NCI-H82 treated with DMSO at 0.1 percent for 48 hours (cell line): ENCODE data around the gene IFITM5.
"Not testable (repeated sequence)": the region's sequence is repeated elsewhere in the genome, so short reads cannot be mapped to it uniquely, and the experiment has no call there.

Experiments
- DNase-seq: peaks from one replicate; lab custom pipeline; 2025; ENCODE audit not compliant: unreplicated experiment; lab: John Stamatoyannopoulos, UW

Gene IFITM5

GRCh38 chr11:328516-329100, 29.3 kb upstream of the IFITM5 start:
- DNase-seq = not testable (repeated sequence)

- no peak for DNase-seq
These were observed 28.7 kb upstream of the IFITM5 start for GRCh38 chr11:328012-328411.

DNA sequence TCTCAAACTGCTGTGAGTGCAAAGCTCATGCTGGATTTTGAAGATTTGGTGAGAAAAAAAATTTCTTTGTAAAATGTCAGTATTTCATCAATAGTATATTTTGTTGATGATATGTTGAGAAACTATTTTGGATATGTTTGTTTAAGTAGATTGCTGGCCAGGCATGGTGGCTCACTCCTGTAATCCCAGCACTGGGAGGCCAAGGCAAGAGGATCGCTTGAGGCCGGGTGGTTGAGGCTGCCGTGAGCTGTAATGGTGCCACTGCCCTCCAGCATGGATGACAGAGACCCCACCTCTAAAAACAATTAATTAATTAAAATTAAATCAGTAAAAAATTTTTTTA, 28.2 kb upstream of the IFITM5 start:
- DNase-seq = no peak

DNA sequence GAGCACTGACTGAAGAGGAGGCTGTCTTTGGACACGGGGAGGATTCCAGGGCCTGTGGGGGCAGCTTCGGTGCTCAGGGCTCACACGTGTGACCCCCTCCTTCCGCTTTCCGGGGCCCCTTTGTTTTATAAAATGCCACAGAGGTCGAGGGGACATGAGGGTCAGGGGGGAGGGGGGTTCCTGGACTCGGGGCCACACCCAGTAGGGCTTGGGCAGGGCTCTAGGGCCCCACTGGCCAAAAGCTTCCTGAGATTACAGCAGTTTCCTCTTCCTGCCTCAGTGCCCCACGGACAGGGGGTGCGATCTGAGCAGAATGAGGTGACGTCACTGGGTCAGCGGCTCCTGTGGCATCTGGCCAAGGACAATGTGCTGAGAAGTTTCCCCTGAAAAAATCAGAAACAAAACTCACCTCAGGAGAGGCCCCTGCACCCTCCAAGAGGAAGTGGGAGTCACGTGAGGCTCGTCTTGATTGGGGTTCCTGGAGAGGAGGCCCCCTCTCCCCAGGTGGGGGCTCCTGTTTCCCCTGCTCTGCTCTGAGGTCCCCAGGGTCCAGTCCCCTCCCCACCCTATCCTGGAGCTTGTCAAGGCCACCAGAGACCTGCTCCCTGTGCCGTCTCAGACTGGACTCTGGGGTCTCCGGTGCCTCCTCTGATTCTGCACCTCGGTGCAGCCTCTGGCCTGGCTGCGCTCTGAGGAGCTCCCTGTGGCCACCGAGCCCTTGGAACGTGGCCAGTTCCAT, 27.7 kb upstream of the IFITM5 start:
- no peak for DNase-seq

DNA sequence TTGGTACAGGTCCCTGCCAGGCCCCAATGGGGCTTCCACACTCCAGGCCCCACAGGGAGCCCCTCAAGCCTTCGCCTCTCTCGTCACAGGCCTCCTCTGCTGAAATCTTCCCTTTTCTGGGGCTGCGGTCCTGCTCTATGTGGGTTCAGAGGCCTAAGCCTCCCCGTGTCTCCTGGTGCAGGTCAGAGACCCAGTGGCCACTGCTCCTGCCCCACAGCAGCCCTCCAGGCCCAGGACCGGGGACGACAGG, 27.2 kb upstream of the IFITM5 start:
- DNase-seq = no peak

- DNase-seq = no peak
These were observed 26.7 kb upstream of the IFITM5 start for GRCh38 chr11:325796-326591.

GRCh38 chr11:324593-325517, 25.5 kb upstream of the IFITM5 start:
- DNase-seq = not testable (repeated sequence)

GRCh38 chr11:324156-324555, 24.8 kb upstream of the IFITM5 start:
- DNase-seq = no peak

GRCh38 chr11:319888-320273, 20.6 kb upstream of the IFITM5 start:
- not testable (repeated sequence) for DNase-seq

GRCh38 chr11:319121-319887, 20.0 kb upstream of the IFITM5 start:
- not testable (repeated sequence) for DNase-seq

GRCh38 chr11:318405-319120, 19.2 kb upstream of the IFITM5 start:
- not testable (repeated sequence) for DNase-seq

GRCh38 chr11:317668-318404, 18.5 kb upstream of the IFITM5 start:
- DNase-seq = not testable (repeated sequence)

GRCh38 chr11:316891-317301, 17.6 kb upstream of the IFITM5 start:
- DNase-seq = no peak

GRCh38 chr11:316031-316701, 16.8 kb upstream of the IFITM5 start:
- no peak for DNase-seq

DNA sequence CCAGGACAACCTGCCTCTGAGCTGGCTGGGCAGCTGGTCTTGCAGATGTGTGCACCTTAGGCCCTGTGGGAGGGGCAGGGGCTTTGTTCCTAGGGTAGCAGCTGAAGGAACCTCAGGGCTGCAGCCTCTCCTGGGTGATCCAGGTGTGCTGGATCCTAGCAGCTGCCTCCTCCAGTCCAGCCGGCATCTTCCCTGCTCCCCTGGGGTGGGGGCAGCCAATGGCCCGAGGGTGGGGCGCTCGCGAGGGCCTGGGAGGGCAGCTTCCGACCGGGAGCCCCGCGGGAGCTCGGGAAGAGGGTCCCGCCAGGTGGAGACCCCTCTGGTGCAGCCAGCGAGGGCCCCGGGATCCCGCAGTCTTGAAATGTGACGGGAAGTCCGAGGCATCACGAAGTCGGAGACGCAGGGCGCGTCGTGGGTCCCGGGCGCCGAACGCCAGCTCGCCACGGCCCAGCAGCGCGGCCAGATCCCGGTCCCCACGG, 16.2 kb upstream of the IFITM5 start:
- DNase-seq = no peak

DNA sequence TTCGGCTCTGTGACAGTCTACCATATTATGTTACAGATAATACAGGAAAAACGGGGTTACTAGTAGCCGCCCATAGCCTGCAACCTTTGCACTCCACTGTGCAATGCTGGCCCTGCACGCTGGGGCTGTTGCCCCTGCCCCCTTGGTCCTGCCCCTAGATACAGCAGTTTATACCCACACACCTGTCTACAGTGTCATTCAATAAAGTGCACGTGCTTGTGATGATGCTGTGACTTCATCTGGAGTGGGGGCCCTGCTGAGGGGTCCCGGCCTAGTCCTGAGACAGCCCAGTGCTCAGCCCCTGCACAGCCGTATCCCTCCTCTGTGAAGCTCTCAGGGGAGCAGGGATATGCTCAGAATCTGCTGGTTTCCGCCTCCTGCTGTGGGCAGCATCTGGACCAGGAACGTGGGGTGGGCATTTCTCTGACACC, 15.7 kb upstream of the IFITM5 start:
- no peak for DNase-seq

DNA sequence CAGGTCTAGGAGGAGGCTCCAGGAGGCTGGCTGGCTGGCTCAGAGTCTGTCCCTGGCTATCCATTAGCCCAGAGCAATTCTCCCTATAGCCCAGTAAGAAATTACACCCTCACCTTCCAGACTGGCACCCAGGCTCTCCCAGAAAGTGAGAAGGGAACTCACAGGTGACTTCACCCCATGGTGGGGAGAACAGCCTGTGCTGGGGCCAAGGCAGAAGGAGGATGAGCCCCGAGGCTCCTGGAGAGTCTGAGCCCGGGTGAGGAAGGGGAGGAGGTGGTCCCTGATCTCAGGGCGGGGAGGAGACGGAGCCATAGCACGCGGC, 15.2 kb upstream of the IFITM5 start:
- DNase-seq = not testable (repeated sequence)

- DNase-seq = no peak
These were observed 14.6 kb upstream of the IFITM5 start, which contains the start of gene IFITM1 for GRCh38 chr11:313787-314553. TSS of gene IFITM1 (plus strand) at chr11:314040. CDS start at chr11:314171, 131 bp downstream.
